Bronchial epithelial cell (primary cell): Measurements from ENCODE around the gene PRR14L. TPM values are rescaled to one million over a fixed set of nuclear protein-coding genes. Genes with fewer than 3 reads are reported as not detected.

Source experiments
- DNase-seq: peaks from one replicate; pipeline ENCODE4 v3.0.0-alpha.2; 2010; ENCODE audit warnings: low read depth
- FAIRE-seq: peaks from 2 replicates; lab custom pipeline; 2011; peaks lifted over from hg19 to GRCh38; lab: Jason Lieb, UNC
- H3K27me3 ChIP-seq: 2 replicates; pipeline ENCODE4 v1.5.1; 2011; ENCODE audit warnings: low read length; ENCODE audit not compliant: control insufficient read depth, insufficient read depth
- H3K36me3 ChIP-seq: 2 replicates; pipeline ENCODE4 v1.5.1; 2011; ENCODE audit warnings: low read length; ENCODE audit not compliant: control insufficient read depth, insufficient read depth
- H3K4me3 ChIP-seq: 2 replicates; pipeline ENCODE4 v1.5.1; 2011; ENCODE audit warnings: mild to moderate bottlenecking, low read depth, low read length, control low read depth
- total RNA-seq: library from RNA; depleted of rRNA; stranded (reverse); fragments of >200 nt; gene quantifications from 2 replicates; pipeline ENCODE4 v1.2.1, GENCODE V29; 2014
- TF ChIP-seq, protein P1 (sequence below): IDR thresholded peaks from 2 replicates; pipeline ENCODE4 v1.5.1; 2011; ENCODE audit warnings: mild to moderate bottlenecking, moderate library complexity, low read length, control low read depth, inconsistent platforms; ENCODE audit not compliant: insufficient read depth, severe bottlenecking

PRR14L gene
- total RNA-seq, 1 donor from 2014 or later: 17.4 TPM

DNA sequence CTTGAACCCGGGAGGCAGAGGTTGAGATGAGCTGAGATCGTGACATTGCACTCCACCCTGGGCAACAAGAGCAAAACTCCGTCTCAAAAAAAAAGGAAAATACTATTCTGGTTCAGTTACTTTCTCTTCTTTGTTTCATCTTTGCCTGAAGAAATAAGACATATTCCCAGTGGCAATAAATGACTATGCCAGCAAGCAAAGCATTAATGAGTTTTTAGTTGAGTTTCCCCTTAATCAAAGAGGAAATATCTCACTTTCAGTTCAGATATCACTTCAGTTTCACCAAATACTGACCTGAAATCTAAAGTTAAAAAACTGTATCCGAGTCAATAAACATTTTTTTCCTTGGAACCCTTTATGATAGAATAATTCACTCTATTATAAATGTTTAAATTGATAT is 98.3 kb downstream of the PRR14L start:
- DNase-seq (no peak), FAIRE-seq (no peak)
- no peaks in the 10 kb centered on the region for H3K27me3 ChIP-seq
- H3K4me3 ChIP-seq: no peak overlapping the region
- TF ChIP-seq, protein P1, sequence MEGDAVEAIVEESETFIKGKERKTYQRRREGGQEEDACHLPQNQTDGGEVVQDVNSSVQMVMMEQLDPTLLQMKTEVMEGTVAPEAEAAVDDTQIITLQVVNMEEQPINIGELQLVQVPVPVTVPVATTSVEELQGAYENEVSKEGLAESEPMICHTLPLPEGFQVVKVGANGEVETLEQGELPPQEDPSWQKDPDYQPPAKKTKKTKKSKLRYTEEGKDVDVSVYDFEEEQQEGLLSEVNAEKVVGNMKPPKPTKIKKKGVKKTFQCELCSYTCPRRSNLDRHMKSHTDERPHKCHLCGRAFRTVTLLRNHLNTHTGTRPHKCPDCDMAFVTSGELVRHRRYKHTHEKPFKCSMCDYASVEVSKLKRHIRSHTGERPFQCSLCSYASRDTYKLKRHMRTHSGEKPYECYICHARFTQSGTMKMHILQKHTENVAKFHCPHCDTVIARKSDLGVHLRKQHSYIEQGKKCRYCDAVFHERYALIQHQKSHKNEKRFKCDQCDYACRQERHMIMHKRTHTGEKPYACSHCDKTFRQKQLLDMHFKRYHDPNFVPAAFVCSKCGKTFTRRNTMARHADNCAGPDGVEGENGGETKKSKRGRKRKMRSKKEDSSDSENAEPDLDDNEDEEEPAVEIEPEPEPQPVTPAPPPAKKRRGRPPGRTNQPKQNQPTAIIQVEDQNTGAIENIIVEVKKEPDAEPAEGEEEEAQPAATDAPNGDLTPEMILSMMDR: no peak
- peaks cover 7% of the 10 kb centered on the region for H3K36me3 ChIP-seq

DNA sequence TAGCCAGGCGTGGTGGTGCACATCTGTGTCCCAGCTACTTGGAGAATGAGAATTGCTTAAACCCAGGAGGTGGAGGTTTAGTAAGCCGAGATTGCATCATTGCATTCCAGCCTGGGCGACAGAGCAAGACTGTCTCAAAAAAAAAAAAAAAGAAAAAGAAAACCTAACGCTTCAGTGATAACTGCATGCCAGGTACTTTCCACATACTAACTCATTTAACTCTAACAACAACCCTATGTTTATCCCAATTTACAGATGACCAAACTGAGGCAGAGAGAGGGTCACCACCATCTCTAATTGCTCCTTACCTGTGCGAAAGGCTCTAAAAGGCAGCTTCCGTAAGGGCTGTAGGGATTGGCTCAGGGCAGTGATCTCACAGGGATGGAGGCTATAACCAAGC is 99.5 kb downstream of the PRR14L start:
- Histone ChIP-seq H3K27me3 (no peaks in the 10 kb centered on the region), H3K36me3 (peaks cover 7% of the 10 kb centered on the region), H3K4me3 (no peak overlapping the region)
- DNase-seq (peak; percentile 83), FAIRE-seq (no peak)
- TF ChIP-seq, protein P1: no peak

DNA sequence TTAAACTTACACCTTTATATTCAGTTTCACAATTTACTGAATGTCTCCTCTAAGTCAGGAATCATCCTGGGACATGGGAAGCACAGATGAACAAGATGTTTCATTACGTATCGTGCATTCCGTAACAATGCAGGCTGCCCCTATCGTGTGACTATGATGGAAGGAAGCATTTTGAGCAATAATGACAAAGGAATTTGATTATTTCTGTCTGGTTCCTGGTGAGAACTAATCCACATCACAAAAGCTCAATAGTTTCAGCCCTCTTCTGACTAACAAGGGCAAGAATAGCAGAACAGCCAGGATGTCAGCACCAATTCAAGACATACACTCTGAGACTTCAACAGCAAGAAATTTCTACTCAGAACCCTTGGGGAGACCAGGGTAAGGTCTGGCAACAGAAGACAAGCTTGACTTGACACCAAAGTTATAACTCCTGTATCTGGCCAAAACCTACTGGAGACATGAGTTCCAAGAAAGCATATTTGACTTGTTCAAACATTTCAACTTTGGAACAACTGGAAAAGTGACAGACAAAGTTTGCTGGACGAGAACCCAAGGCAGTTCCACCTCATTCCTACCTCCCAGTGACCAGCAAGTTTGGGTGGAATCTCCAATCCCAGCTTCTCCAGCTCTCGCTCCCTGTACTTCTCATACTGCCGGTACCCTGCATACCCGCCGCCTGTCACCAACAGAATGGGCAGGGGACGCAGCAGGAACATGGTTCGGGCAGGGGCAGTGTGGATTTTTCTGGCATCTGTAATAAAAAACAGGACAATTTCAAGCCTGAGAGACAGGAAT is 102.2 kb downstream of the PRR14L start:
- no peak for FAIRE-seq
- H3K4me3 ChIP-seq: no peak overlapping the region

DNA sequence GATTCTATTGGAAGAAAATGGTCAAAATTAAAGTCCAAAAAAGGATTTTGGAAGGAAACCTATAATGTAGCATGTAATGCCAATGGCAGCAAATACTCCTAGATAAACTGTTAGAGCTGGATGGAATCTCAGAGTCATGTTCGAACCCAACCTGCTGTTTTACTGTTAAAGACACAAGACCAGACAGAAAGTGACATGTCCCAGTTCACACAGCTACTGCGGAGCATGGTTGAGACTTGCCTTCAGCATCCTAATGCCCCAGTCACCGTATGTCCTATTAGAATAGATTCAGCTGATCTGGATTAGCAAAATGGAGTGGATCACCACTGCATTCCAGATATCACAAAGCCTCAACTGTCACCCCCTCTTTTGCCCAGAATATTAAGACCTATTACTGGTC is 102.9 kb downstream of the PRR14L start:
- peak; percentile 76 for DNase-seq
- H3K36me3 ChIP-seq: peaks cover 7% of the 10 kb centered on the region
- FAIRE-seq: no peak
- TF ChIP-seq, protein P1: no peak
- H3K4me3 ChIP-seq: no peak overlapping the region
- no peaks in the 10 kb centered on the region for H3K27me3 ChIP-seq

More for the DNA sequence above, 102.2 kb downstream of the PRR14L start:
- peaks cover 7% of the 10 kb centered on the region for H3K36me3 ChIP-seq
- peak; percentile 62 for DNase-seq
- TF ChIP-seq, protein P1: no peak
- H3K27me3 ChIP-seq: no peaks in the 10 kb centered on the region

DNA sequence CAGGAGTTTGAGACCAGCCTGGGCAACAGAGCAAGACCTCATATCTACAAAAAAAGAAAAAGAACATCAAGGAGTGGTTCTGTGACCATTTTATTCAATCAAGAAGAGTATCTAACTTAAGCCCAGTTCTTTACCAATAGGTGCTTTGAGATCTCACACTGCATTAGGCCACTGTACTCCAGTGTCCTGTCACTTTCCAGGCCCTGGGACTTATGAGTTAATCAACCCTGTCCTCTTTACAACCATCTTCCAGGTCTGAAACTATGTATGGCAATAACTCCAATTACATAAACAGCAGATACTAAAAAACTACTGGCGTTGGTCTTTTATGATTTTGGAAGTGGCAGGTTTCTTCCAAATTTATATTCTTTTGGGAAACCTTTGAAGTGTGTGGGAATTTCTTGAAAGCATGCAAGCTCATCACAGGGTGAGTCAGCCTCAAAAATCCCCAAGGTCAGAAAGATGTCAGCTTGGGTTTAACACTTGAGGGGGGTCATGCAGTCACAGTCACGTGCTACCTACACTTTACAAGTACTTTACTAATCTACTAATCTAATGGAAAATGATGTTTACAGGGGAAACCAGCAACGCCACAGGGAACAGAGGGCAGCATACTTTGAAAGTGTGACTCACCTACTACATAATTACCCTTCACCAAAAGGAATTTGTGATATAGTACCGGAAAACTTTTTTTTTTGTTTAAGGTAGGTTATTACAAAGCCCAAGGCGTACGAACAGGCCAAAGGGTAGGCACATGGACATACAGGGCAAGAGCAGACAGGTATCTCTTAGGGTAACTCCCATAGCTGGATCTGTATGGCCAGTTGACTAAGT is 103.5 kb downstream of the PRR14L start:
- DNase-seq: peak; percentile 97
- Histone ChIP-seq H3K4me3 (no peak overlapping the region), H3K27me3 (no peaks in the 10 kb centered on the region), H3K36me3 (peaks cover 7% of the 10 kb centered on the region)
- TF ChIP-seq, protein P1: no peak
- FAIRE-seq: no peak
